ENCODE measurements around the gene FLYWCH1. TPM values are rescaled to one million over a fixed set of nuclear protein-coding genes. Genes with fewer than 3 reads are reported as not detected.
A peak's percentile ranks its signal among the peaks of the same experiment; 100 is the strongest.

Gene FLYWCH1
- total and polyA plus RNA-seq, 9 of the 15 experiments (the other 6 are each of a cell fraction or from before 2014, with no cell fraction given), result 0.18 to 33.6 (median 11.3) TPM

- TF ChIP-seq DACH1 (IDR thresholded peaks at IDR 0.05; ENCODE audit: partially characterized antibody), result peak; percentile 47
- peak; percentile 55; the same call in 1 of the 2 replicates for TF ChIP-seq ZNF766 (CRISPR knock-in tag; conservative IDR thresholded peaks at IDR 0.05)
- TF ChIP-seq CEBPG (CRISPR knock-in tag; IDR thresholded peaks at IDR 0.05), result peak; percentile 16; the same call in 1 of the 2 replicates
- no peak for TF ChIP-seq CEBPG (tag; conservative IDR thresholded peaks at IDR 0.05 in 1 of 2, IDR thresholded peaks at IDR 0.05 in 1 of 2)
- peak; percentile 50 to 60 for TF ChIP-seq AFF1 (IDR thresholded peaks at IDR 0.05; ENCODE audit: low read depth in 1 of 2, partially characterized antibody in 2 of 2)
- peak; percentile 9; the same call in 1 of the 2 replicates for TF ChIP-seq TAL1 (IDR thresholded peaks at IDR 0.05)
- TF ChIP-seq NRF1 (conservative IDR thresholded peaks at IDR 0.05 in 1 of 2, IDR thresholded peaks at IDR 0.05 in 1 of 2), result no peak; a peak in 1 of 4 replicates
- TF ChIP-seq SMARCC2 (IDR thresholded peaks at IDR 0.05; ENCODE audit: low read depth), result no peak
- TF ChIP-seq, protein P1, sequence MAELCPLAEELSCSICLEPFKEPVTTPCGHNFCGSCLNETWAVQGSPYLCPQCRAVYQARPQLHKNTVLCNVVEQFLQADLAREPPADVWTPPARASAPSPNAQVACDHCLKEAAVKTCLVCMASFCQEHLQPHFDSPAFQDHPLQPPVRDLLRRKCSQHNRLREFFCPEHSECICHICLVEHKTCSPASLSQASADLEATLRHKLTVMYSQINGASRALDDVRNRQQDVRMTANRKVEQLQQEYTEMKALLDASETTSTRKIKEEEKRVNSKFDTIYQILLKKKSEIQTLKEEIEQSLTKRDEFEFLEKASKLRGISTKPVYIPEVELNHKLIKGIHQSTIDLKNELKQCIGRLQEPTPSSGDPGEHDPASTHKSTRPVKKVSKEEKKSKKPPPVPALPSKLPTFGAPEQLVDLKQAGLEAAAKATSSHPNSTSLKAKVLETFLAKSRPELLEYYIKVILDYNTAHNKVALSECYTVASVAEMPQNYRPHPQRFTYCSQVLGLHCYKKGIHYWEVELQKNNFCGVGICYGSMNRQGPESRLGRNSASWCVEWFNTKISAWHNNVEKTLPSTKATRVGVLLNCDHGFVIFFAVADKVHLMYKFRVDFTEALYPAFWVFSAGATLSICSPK (IDR thresholded peaks at IDR 0.05; ENCODE audit: borderline replicate concordance), result 0 out of 2 replicates have a peak, but pooled peaks have one; percentile 57
- TF ChIP-seq EP400 (IDR thresholded peaks at IDR 0.05), result peak; percentile 58
- peak; percentile 4 for TF ChIP-seq RBM39 (optimal IDR thresholded peaks at IDR 0.05; ENCODE audit: low read depth, low read length)
- peak; percentile 87 for TF ChIP-seq LEF1 (IDR thresholded peaks at IDR 0.05)
- 0 out of 2 replicates have a peak, but pooled peaks have one; percentile 4 for TF ChIP-seq BHLHE40 (IDR thresholded peaks at IDR 0.05; ENCODE audit: low read length)
- no peak for TF ChIP-seq CLOCK (CRISPR knock-in tag; IDR thresholded peaks at IDR 0.05; ENCODE audit: borderline replicate concordance)
- TF ChIP-seq, protein P2, sequence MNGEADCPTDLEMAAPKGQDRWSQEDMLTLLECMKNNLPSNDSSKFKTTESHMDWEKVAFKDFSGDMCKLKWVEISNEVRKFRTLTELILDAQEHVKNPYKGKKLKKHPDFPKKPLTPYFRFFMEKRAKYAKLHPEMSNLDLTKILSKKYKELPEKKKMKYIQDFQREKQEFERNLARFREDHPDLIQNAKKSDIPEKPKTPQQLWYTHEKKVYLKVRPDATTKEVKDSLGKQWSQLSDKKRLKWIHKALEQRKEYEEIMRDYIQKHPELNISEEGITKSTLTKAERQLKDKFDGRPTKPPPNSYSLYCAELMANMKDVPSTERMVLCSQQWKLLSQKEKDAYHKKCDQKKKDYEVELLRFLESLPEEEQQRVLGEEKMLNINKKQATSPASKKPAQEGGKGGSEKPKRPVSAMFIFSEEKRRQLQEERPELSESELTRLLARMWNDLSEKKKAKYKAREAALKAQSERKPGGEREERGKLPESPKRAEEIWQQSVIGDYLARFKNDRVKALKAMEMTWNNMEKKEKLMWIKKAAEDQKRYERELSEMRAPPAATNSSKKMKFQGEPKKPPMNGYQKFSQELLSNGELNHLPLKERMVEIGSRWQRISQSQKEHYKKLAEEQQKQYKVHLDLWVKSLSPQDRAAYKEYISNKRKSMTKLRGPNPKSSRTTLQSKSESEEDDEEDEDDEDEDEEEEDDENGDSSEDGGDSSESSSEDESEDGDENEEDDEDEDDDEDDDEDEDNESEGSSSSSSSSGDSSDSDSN (IDR thresholded peaks at IDR 0.05; ENCODE audit: borderline replicate concordance in 1 of 2, low read depth in 2 of 2, low read length in 2 of 2), result 0 out of 4 replicates have a peak, but pooled peaks of 1 of the 2 experiments have one; percentile 41
These were observed 69.6 kb downstream of the FLYWCH1 start (continued) for GRCh38 chr16:2981177-2981898.

Measured in K562 (cell line).